CD4-positive, alpha-beta T cell treated with Interleukin-6 for 4 hours (primary cell): Measurements from ENCODE around the gene YJEFN3.

Source experiments
- DNase-seq: peaks from one replicate; pipeline ENCODE4 v3.0.0-alpha.2; 2020; ENCODE audit warnings: mixed read lengths

Gene YJEFN3

DNA sequence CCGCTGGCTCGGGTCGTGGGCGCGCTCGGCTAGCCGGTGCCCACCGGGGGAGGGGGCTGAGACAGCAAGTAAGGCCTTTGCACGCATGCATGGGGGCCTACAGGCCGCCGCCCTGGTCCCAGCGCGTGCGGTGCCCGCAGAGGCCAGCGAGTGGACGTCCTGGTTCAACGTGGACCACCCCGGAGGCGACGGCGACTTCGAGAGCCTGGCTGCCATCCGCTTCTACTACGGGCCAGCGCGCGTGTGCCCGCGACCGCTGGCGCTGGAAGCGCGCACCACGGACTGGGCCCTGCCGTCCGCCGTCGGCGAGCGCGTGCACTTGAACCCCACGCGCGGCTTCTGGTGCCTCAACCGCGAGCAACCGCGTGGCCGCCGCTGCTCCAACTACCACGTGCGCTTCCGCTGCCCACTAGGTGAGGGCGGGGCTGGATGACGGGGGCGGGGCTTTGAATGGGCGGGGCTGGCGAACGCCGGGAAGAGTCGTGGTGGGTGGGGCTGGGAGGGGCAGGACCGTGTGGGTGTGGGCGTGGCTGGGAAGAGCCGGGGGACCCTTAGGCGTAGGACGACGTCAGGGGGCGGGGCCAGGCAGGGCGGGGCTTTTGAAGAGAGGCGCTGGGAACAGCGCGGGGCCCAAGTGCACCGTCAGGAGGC, 11.5 kb downstream of the YJEFN3 start:
- peak; percentile 83 for DNase-seq

DNA sequence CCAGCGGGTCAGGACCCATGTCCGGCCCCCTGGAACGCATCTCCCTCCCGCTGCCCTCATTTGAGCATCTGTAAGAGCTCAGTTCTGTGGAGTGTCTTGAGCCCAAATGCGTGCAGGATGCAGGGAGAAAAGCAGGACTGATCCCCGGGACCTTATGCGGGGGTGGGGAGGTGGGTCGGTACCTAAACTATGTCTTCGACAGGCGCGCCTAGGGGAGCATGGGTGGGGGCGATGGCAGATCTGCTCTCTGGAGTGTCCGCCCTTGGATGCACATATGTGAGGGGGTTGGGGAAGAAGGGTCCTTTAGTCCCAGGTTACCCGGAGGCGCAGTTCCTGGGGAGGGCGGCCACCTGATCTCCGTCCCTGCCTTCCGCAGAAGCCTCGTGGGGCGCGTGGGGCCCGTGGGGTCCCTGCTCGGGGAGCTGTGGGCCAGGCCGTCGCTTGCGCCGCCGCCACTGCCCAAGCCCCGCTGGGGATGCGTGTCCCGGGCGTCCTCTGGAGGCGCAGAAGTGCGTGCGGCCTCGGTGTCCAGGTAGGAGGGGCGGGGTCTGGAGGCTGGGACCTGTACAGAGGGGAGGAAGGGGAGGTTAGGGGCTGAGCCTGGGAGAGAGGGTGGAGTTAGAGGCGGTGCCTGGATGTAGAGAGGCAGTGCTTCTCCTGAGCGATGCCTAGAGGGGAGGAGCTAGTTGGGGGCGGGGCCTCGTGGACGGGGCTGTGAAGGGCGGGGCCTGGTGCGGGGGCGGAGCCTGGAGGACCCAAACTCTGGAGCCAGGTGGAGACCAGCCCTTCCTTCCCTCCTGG, 12.2 kb downstream of the YJEFN3 start:
- DNase-seq: peak; percentile 84

- DNase-seq: no peak
These were observed 12.9 kb downstream of the YJEFN3 start for GRCh38 chr19:19541616-19542015.

DNA sequence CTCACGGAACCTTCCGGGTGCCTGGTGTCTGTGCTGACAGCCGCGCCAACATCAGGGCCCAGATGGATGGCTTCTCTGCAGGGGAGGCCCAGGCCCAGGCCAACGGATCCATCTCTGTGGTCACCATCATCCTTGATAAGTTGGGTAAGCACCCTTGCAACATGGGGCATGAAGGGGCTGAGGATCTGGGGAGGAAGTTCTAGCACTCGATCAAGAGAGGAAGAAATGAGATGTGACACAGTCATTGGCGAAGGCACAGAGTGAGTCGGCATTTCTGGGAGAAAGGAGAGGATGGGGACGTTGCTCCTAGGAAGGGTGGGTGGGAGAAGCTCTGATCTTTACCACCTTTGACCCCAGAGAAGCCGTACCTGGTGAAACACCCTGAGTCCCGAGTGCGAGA, 13.8 kb downstream of the YJEFN3 start:
- DNase-seq: no peak

DNA sequence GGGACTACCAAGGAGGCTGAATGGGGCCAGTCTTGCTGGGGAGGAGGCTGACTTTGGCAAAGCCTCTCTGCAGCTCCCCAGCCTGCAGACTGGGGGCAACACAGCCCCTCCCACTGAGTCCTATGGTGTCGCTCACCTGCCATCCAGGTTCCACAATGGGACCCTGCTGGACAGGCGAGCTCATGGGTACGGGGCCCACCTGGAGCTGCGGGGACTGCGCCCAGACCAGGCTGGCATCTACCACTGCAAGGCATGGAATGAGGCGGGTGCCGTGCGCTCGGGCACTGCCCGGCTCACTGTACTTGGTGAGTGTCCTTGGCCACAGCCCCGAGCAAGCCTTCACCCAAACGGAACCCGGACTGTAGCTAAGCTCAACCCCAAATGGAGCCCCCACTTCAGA, 14.4 kb downstream of the YJEFN3 start:
- no peak for DNase-seq

GRCh38 chr19:19543640-19544039, 14.9 kb downstream of the YJEFN3 start:
- no peak for DNase-seq

DNA sequence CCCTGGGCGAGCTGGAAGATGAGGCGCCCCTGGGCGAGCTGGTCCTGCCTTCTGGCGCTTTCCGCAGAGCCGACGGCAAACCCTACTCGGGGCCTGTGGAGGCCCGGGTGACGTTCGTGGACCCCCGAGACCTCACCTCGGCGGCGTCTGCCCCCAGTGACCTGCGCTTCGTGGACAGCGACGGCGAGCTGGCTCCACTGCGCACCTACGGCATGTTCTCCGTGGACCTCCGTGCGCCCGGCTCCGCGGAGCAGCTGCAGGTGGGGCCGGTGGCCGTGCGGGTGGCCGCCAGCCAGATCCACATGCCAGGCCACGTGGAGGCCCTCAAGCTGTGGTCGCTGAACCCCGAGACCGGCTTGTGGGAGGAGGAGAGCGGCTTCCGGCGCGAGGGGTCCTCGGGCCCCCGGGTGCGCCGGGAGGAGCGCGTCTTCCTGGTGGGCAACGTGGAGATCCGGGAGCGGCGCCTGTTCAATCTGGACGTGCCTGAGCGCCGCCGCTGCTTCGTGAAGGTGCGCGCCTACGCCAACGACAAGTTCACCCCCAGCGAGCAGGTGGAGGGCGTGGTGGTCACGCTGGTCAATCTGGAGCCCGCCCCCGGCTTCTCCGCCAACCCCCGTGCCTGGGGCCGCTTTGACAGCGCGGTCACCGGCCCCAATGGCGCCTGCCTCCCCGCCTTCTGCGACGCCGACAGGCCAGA, 15.7 kb downstream of the YJEFN3 start:
- no peak for DNase-seq

DNA sequence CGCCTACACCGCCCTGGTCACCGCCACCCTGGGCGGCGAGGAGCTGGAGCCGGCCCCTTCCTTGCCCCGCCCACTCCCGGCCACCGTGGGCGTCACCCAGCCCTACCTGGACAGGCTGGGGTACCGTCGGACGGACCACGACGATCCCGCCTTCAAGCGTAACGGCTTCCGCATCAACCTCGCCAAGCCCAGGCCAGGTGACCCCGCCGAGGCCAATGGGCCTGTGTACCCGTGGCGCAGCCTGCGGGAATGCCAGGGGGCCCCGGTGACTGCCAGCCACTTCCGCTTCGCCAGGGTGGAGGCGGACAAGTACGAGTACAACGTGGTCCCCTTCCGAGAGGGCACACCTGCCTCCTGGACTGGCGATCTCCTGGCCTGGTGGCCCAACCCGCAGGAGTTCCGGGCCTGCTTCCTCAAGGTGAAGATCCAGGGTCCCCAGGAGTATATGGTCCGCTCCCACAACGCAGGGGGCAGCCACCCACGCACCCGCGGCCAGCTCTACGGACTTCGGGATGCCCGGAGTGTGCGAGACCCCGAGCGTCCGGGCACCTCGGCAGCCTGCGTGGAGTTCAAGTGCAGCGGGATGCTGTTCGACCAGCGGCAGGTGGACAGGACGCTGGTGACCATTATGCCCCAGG, 16.4 kb downstream of the YJEFN3 start:
- DNase-seq: no peak

GRCh38 chr19:19545707-19546106, 17.0 kb downstream of the YJEFN3 start:
- DNase-seq: no peak

DNA sequence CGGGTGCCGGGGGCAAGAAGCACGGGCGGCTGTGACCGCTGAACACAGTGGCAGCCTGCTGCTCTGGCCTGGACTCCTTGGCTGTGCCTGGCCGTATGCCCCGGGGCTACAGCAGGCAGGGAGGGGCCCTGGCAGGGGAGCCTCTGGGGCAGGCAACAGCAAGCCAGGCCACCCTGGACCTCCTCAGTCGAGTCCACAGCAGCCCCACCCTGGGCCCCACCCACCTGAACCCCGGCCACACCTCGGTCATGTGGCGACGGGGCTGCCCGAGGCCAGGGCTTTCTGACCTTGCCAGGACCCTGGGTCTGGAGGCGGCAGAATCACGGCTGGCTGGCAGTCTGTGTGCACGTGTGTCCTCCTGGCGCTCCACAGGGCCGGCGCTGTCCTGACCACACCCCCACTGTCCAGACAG, 18.0 kb downstream of the YJEFN3 start:
- no peak for DNase-seq

- DNase-seq: no peak
These were observed 19.1 kb downstream of the YJEFN3 start for GRCh38 chr19:19547674-19548336.

GRCh38 chr19:19548915-19549759, 20.4 kb downstream of the YJEFN3 start:
- DNase-seq: no peak

DNA sequence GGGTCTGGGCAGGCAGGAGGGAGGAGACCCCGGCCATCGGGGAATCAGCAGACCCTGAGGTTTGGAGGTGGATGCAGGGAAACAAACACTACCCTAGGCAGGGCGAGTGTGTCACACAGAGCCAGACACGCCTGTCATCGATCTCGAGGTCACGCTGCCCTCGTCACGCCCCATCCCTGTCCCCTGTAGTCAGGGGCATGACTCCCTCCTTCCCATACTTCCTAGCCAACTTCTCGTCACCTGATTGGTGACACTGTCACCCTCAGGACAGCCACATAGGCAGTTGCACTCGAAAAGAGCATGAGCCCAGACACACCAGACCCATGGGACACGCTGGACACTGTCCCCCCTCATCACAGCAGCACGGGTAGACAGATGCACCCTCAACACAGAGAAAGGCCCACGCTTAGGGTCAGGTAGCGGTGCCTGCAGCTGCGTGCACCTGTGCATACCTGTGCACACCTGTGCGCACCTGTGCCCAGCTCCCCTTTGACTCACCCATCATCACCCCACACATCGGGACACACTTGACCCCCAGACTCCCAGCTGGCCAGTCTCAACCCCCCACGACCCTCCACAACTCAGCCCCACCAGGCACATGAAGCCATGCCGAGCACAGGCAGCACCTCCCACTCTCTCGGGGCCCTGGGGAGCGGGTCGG, 21.2 kb downstream of the YJEFN3 start:
- DNase-seq: no peak

DNA sequence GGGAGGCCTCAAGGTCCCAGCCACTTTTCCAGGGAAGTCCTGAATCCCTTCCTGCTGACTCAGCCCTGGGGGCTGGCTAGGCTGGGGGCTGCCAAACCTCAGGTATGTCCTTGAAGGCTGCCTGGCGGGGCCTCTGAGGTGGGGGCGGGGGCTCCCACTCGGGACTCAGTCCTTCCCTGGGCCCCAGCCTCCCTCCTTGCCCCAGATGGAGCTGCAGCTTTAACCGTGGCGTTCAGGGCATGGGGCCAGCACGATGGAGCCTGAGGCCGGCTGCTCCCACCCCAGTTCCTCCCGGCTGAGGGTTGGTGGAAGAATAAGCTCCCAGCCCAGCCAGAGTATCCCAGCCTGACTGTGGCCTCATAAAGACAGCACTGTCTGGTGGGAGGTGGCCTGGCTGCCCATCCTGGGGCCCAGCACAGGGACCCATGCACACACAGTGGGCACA, 21.8 kb downstream of the YJEFN3 start:
- DNase-seq: no peak

- no peak for DNase-seq
These were observed 22.5 kb downstream of the YJEFN3 start for GRCh38 chr19:19550972-19551852.

DNA sequence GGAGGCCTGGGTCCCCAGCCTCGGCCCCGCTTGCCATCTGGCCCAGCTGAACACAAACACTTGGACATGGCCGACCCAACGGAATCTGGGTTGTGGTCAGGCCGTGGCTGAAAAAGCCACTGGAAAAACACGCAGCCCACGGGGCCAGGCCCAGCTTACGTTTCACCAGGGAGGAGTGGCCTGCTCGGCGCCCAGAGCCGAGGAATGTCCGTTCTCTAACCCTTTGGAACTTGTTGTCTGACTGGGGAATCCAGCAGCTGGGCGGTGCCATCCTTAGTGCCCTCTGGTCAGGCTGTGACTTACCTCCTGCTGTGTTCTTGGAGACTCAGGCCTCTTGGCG, 23.1 kb downstream of the YJEFN3 start:
- DNase-seq: no peak

DNA sequence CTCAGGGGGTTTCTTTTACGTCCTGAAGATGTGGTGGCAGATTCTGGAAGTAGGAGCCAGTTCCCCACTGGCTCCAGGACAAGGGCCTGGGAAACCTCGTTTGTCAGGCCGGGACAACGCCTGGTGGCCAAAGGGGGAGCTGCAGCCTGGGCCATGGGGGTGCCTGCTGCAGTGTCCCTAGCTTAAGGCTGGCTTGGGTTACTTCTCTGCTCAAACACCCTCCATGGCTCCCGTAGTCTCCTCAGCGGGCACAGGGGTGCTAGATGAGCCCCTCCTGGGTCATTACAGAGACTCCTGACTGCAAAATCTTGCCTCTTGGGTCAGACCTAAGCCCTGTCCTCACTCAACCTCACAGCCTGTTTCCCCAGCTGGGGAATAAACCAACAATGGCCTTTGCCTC, 24.1 kb downstream of the YJEFN3 start:
- DNase-seq: peak; percentile 36

- no peak for DNase-seq
These were observed 25.0 kb downstream of the YJEFN3 start for GRCh38 chr19:19553670-19554069.

- DNase-seq: peak; percentile 71
These were observed 25.6 kb downstream of the YJEFN3 start for GRCh38 chr19:19554074-19555023.
